ENCODE measurements around the gene TWIST2.

DNA sequence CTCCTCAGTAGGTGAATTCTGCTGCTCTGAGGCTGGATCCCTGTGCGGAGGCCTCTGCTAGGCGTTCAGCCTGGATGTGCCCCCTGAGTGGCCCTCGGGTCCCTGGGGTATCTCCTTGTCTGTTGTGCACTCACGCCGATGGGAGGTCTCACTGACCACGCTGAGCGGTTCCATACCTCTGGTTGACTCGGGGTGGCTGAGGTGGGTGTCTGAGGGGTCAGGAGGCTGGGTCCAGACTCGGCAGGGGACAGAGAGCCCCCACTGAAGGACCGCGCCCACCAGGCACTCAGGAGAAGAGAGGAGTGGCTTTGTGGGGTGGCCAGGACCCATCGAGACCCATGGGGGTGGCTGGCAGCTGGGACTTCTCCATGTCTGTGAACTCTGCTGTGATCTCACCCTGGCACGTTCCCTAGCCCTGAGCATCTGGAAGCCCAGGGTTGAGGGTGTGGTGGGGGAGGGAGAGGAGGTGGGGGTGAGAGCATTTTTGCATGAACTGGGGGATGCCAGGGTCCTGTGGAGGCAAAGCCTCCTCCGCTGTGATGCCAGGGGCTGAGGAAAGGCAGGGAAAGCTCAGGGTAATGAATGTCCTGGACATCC, 53.7 kb downstream of the TWIST2 start:
- TF ChIP-seq, protein P1, sequence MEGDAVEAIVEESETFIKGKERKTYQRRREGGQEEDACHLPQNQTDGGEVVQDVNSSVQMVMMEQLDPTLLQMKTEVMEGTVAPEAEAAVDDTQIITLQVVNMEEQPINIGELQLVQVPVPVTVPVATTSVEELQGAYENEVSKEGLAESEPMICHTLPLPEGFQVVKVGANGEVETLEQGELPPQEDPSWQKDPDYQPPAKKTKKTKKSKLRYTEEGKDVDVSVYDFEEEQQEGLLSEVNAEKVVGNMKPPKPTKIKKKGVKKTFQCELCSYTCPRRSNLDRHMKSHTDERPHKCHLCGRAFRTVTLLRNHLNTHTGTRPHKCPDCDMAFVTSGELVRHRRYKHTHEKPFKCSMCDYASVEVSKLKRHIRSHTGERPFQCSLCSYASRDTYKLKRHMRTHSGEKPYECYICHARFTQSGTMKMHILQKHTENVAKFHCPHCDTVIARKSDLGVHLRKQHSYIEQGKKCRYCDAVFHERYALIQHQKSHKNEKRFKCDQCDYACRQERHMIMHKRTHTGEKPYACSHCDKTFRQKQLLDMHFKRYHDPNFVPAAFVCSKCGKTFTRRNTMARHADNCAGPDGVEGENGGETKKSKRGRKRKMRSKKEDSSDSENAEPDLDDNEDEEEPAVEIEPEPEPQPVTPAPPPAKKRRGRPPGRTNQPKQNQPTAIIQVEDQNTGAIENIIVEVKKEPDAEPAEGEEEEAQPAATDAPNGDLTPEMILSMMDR (IDR thresholded peaks at IDR 0.05), result no peak
- no peak for TF ChIP-seq POLR2A (IDR thresholded peaks at IDR 0.05)

All from thyroid gland (tissue), 4 donors.